ENCODE measurements around the gene CCNB1. TPM values are rescaled to one million over a fixed set of nuclear protein-coding genes. Genes with fewer than 3 reads are reported as not detected.

Gene CCNB1
- total RNA-seq, 1 donor from 2014 or later: 4.0 TPM

- intact Hi-C loops (cut with micrococcal nuclease): no loop called here
- ATAC-seq: no peak
Observed at GRCh38 chr5:69225860-69226259, 58.9 kb downstream of the CCNB1 start.

More at GRCh38 chr5:69225860-69226259, 58.9 kb downstream of the CCNB1 start:
- DNase-seq: no peak

Other genes with a start within 250 kb of the CCNB1 start
- 30.2 TPM for gene SLC30A5, start 73.1 kb upstream of the CCNB1 start, total RNA-seq
- 3.5 TPM for gene CENPH, start 22.4 kb downstream of the CCNB1 start, total RNA-seq
- 12.9 TPM for gene CDK7, start 67.7 kb downstream of the CCNB1 start, total RNA-seq
- gene CCDC125, start 165.7 kb downstream of the CCNB1 start, total RNA-seq: 2.9 TPM
- gene AK6, start 202.4 kb downstream of the CCNB1 start, total RNA-seq: 34.8 TPM
- 38.7 TPM for gene TAF9, start 202.4 kb downstream of the CCNB1 start, total RNA-seq
- 18.3 TPM for gene RAD17, start 202.7 kb downstream of the CCNB1 start, total RNA-seq
- 1.8 TPM for gene MARVELD2, start 248.0 kb downstream of the CCNB1 start, total RNA-seq